Erythroblast (primary cell): ENCODE results near the gene GPR171.

Experiments
- DNase-seq, 2 experiments: peaks; one replicate each; lab custom pipeline; 2025; lab: John Stamatoyannopoulos, UW
- GATA1 ChIP-seq: IDR thresholded peaks from 2 replicates; pipeline ENCODE4 v1.6.1; 2011; ENCODE audit warnings: low read depth, mild to moderate bottlenecking, control low read depth, low read length, moderate library complexity
- POLR2A ChIP-seq: IDR thresholded peaks from 2 replicates; pipeline ENCODE4 v1.6.1; 2011; ENCODE audit warnings: mild to moderate bottlenecking, low read length

GPR171 gene

DNA sequence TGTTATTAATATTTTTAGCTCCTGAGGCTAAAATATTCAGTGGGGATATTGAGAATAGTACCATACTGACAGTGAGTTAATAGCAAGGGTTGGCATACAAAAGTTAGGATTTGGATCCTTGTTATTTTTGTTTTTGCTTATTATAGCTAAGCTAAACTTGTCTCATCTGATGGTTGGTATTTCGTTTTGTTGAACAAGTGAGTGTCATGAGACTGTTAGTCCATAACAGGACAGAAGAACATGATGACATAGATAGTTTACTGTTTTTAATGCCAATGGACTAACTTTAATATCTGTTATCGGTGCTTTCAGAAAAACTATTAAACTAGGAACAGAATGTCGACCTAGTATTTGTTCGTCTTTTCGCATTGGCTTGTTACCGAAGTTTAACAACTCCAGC lies 48.5 kb downstream of the GPR171 start:
- TF ChIP-seq GATA1: no peak
- TF ChIP-seq POLR2A: no peak
- no peak for DNase-seq

DNA sequence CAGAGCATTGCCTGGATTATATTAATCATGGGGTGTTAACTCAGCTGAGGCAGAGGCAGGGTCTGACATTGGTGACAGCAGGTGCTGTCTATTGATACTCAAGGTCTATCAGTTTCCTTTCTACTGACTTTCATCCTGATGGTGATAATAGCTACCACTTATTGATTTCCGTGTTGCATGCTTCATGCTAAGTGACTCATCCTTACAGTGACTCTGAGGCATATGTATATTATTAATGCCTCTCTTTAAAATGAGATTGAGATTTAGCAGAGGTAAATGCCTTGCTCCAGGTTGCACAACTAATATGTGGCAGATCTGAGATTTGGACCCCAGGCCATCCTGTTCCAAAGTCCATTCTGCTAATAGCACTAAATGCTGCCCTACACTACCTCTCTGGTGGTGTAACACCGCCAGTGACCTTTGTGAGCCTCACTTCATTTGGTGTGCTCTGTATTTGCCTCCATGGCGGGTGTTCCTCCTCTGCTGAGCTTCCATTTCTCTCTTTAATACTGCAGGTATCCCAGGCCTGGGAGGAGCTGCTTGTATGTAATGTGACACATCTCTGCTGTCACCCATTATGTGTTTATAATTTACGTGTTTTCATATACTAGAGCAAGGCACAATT lies 50.4 kb downstream of the GPR171 start:
- no peak for DNase-seq
- TF ChIP-seq GATA1 (no peak), POLR2A (no peak)
